CD4-positive, alpha-beta T cell treated with Interleukin-15 for 1 hour (primary cell): Measurements from ENCODE around the gene TRIM9.

Experiments used
- DNase-seq: peaks from one replicate; pipeline ENCODE4 v3.0.0-alpha.2; 2020

The TRIM9 gene

GRCh38 chr14:51092965-51093364, 1.9 kb downstream of the TRIM9 start:
- no peak for DNase-seq

- no peak for DNase-seq
Observed at GRCh38 chr14:51089278-51089677, 5.6 kb downstream of the TRIM9 start.

- DNase-seq, result no peak
Observed at GRCh38 chr14:51087031-51087441, 7.9 kb downstream of the TRIM9 start.

GRCh38 chr14:51086044-51086443, 8.9 kb downstream of the TRIM9 start:
- no peak for DNase-seq

GRCh38 chr14:51084962-51085361, 9.9 kb downstream of the TRIM9 start:
- no peak for DNase-seq

- no peak for DNase-seq
Observed at GRCh38 chr14:51084507-51084906, 10.4 kb downstream of the TRIM9 start.

- no peak for DNase-seq
Observed at GRCh38 chr14:51082349-51082748, 12.6 kb downstream of the TRIM9 start.

GRCh38 chr14:51081712-51082111, 13.2 kb downstream of the TRIM9 start:
- no peak for DNase-seq

GRCh38 chr14:51081209-51081608, 13.7 kb downstream of the TRIM9 start:
- no peak for DNase-seq

- no peak for DNase-seq
Observed at GRCh38 chr14:51080645-51081044, 14.3 kb downstream of the TRIM9 start.

- DNase-seq, result no peak
Observed at GRCh38 chr14:51079489-51079888, 15.4 kb downstream of the TRIM9 start.

GRCh38 chr14:51079085-51079484, 15.8 kb downstream of the TRIM9 start:
- no peak for DNase-seq

- DNase-seq, result no peak
Observed at GRCh38 chr14:51074701-51075385, 20.1 kb downstream of the TRIM9 start.

- no peak for DNase-seq
Observed at GRCh38 chr14:51073731-51074130, 21.2 kb downstream of the TRIM9 start.

GRCh38 chr14:51072976-51073375, 21.9 kb downstream of the TRIM9 start:
- DNase-seq, result no peak

- no peak for DNase-seq
Observed at GRCh38 chr14:51071857-51072256, 23.0 kb downstream of the TRIM9 start.

- DNase-seq, result no peak
Observed at GRCh38 chr14:51070726-51071125, 24.2 kb downstream of the TRIM9 start.

- DNase-seq, result no peak
Observed at GRCh38 chr14:51069055-51069454, 25.9 kb downstream of the TRIM9 start.

- DNase-seq, result no peak
Observed at GRCh38 chr14:51068268-51068667, 26.6 kb downstream of the TRIM9 start.

- no peak for DNase-seq
Observed at GRCh38 chr14:51067295-51067694, 27.6 kb downstream of the TRIM9 start.

- no peak for DNase-seq
Observed at GRCh38 chr14:51066576-51066975, 28.3 kb downstream of the TRIM9 start.

GRCh38 chr14:51059032-51059431, 35.9 kb downstream of the TRIM9 start:
- no peak for DNase-seq

- no peak for DNase-seq
Observed at GRCh38 chr14:51058382-51058781, 36.5 kb downstream of the TRIM9 start.

GRCh38 chr14:51056421-51056820, 38.5 kb downstream of the TRIM9 start:
- no peak for DNase-seq

GRCh38 chr14:51053157-51053556, 41.7 kb downstream of the TRIM9 start:
- DNase-seq, result no peak
